Endothelial cell of umbilical vein (primary cell): ENCODE results near the gene TMEM266. TPM values are rescaled to one million over a fixed set of nuclear protein-coding genes. Genes with fewer than 3 reads are reported as not detected.

Experiments
- BruUV-seq: library from RNA; stranded (reverse); fragments of 400-500 nt; replicated peaks from 2 replicates; lab custom pipeline; 2021; lab: Mats Ljungman, UMichigan
- CTCF ChIA-PET: fragments of 300-600, 350-600 bp; sonication (Branson Sonifier 250); formaldehyde crosslinking; loops from one replicate; lab custom pipeline; 2021; ENCODE audit warnings: antibody characterized with exemption, inconsistent platforms; lab: Charles Lee
- POLR2A ChIA-PET: fragments of 300-600, 350-600 bp; sonication (Branson Sonifier 250); formaldehyde crosslinking; loops from one replicate; lab custom pipeline; 2021; ENCODE audit warnings: antibody characterized with exemption, inconsistent platforms; lab: Charles Lee
- DNase-seq: peaks from one replicate; pipeline ENCODE4 v3.0.0-alpha.2; 2011; ENCODE audit warnings: low read depth, low spot score
- FAIRE-seq: peaks from 2 replicates; lab custom pipeline; 2011; peaks lifted over from hg19 to GRCh38; lab: Jason Lieb, UNC
- H2AFZ ChIP-seq: 2 replicates; pipeline ENCODE4 v1.6.0; 2012; ENCODE audit warnings: low read depth, low read length, control low read depth, inconsistent platforms
- H3K27ac ChIP-seq: 2 replicates; pipeline ENCODE4 v1.5.1; 2011; ENCODE audit warnings: low read depth, mild to moderate bottlenecking, control low read depth, low read length, moderate library complexity; ENCODE audit not compliant: insufficient read depth
- H3K27me3 ChIP-seq, 2 experiments: 2 replicates each; pipeline versions ENCODE4 v1.6.0 to v1.6.1; 2011; ENCODE audit warnings: low read length in 2 of 2, mixed read lengths in 1 of 2; ENCODE audit not compliant: control insufficient read depth in 2 of 2, insufficient read depth in 2 of 2
- H3K36me3 ChIP-seq, 2 experiments: 2 replicates in 1 of 2; 3 replicates in 1 of 2; pipeline ENCODE4 v1.5.1; 2011; ENCODE audit warnings: low read length in 2 of 2, mild to moderate bottlenecking in 1 of 2, moderate library complexity in 1 of 2; ENCODE audit not compliant: control insufficient read depth in 2 of 2, insufficient read depth in 2 of 2; ENCODE audit errors: extremely low read depth in 1 of 2
- H3K4me1 ChIP-seq: 3 replicates; pipeline ENCODE4 v1.5.1; 2011; ENCODE audit warnings: mild to moderate bottlenecking, low read length; ENCODE audit not compliant: control insufficient read depth, insufficient read depth; ENCODE audit errors: extremely low read depth
- H3K4me2 ChIP-seq: 2 replicates; pipeline ENCODE4 v1.6.1; 2011; ENCODE audit warnings: low read length, control low read depth, mixed read lengths; ENCODE audit not compliant: insufficient read depth
- H3K4me3 ChIP-seq, 3 experiments: fragments of 200-600 bp in 1 of 3; sonication (generic), shearing (Covaris generic) in 1 of 3; replicated peaks in 1 of 3; 2 replicates each; pipeline ENCODE4 v1.5.1; 2011 to 2016; ENCODE audit warnings: control low read depth in 3 of 3, low read length in 3 of 3, mild to moderate bottlenecking in 2 of 3, inconsistent platforms in 1 of 3, low read depth in 1 of 3, moderate library complexity in 1 of 3; ENCODE audit not compliant: insufficient read depth in 1 of 3
- H3K79me2 ChIP-seq: 2 replicates; pipeline ENCODE4 v1.6.0; 2012; ENCODE audit warnings: low read length, inconsistent platforms; ENCODE audit not compliant: control insufficient read depth, insufficient read depth
- H3K9ac ChIP-seq: replicated peaks from 2 replicates; pipeline ENCODE3; 2011; ENCODE audit warnings: low read length, control low read depth; ENCODE audit not compliant: insufficient read depth; ENCODE audit errors: extremely low read depth
- H3K9me1 ChIP-seq: replicated peaks from 3 replicates; pipeline ENCODE4 v1.6.0; 2011; ENCODE audit warnings: mild to moderate bottlenecking, low read length; ENCODE audit not compliant: control insufficient read depth, insufficient read depth; ENCODE audit errors: extremely low read depth
- H3K9me3 ChIP-seq: replicated peaks from 2 replicates; pipeline ENCODE4 v1.5.1; 2012; ENCODE audit warnings: low read length, inconsistent platforms; ENCODE audit not compliant: control insufficient read depth, insufficient read depth
- H4K20me1 ChIP-seq: replicated peaks from 2 replicates; pipeline ENCODE3; 2011; ENCODE audit warnings: mild to moderate bottlenecking, low read length; ENCODE audit not compliant: control insufficient read depth, insufficient read depth; ENCODE audit errors: extremely low read depth
- CTCF ChIP-seq, 2 donors: IDR thresholded peaks; 1 replicate in 1 of 2; 2 replicates in 1 of 2; pipeline ENCODE4 v1.5.1; 2011; ENCODE audit warnings: low read length in 2 of 2, mild to moderate bottlenecking in 2 of 2, moderate library complexity in 2 of 2, control low read depth in 1 of 2, inconsistent platforms in 1 of 2, low read depth in 1 of 2; ENCODE audit not compliant: insufficient read depth in 1 of 2; ENCODE audit errors: extremely low read depth in 1 of 2
- EZH2 ChIP-seq: IDR thresholded peaks from 2 replicates; pipeline ENCODE4 v1.6.1; 2012; ENCODE audit warnings: borderline replicate concordance, low read depth, mild to moderate bottlenecking, moderate library complexity, low read length, inconsistent platforms; ENCODE audit not compliant: severe bottlenecking
- FOS ChIP-seq: IDR thresholded peaks from 2 replicates; pipeline ENCODE4 v1.6.1; 2011; ENCODE audit warnings: mild to moderate bottlenecking, low read length, moderate library complexity, borderline replicate concordance; ENCODE audit not compliant: insufficient read depth
- GATA2 ChIP-seq: IDR thresholded peaks from 2 replicates; pipeline ENCODE4 v1.7.0; 2011; ENCODE audit warnings: low read depth, mild to moderate bottlenecking, moderate library complexity, mixed read lengths, low read length; ENCODE audit not compliant: insufficient read length, insufficient read depth
- JUN ChIP-seq: IDR thresholded peaks from 2 replicates; pipeline ENCODE4 v1.6.1; 2011; ENCODE audit warnings: borderline replicate concordance, low read depth; ENCODE audit not compliant: insufficient read length, insufficient read depth
- MYC ChIP-seq: IDR thresholded peaks from one replicate; pipeline ENCODE4 v1.6.1; 2011; ENCODE audit warnings: mild to moderate bottlenecking, low read depth, low read length
- POLR2A ChIP-seq: IDR thresholded peaks from 2 replicates; pipeline ENCODE4 v1.6.1; 2012; ENCODE audit warnings: low read depth, mild to moderate bottlenecking, control low read depth, low read length
- POLR2AphosphoS5 ChIP-seq: IDR thresholded peaks from 2 replicates; pipeline ENCODE4 v1.6.1; 2012; ENCODE audit warnings: low read depth, mild to moderate bottlenecking, control low read depth, low read length, moderate library complexity; ENCODE audit not compliant: insufficient read depth
- dilution Hi-C: fragments of 300-500 bp; cut with MboI; formaldehyde crosslinking; loops from one replicate; pipeline ENCODE4 v1.15.0; 2019; ENCODE audit warnings: low sequenced_read_pairs; ENCODE audit not compliant: extremely low pct_ligation_motif_present
- intact Hi-C: fragments of 100-400 bp; cut with micrococcal nuclease; formaldehyde crosslinking; loops from one replicate; pipeline ENCODE4 v1.10.0; 2022
- polyA plus RNA-seq, 4 experiments: library from polyadenylated mRNA; depleted of rRNA in 3 of 4; stranded (reverse) in 3 of 4; unstranded in 1 of 4; fragments of >200 nt; gene quantifications; 2 replicates each; pipeline versions ENCODE4 v1.2.1 to v1.2.3, GENCODE V29; 2011 to 2012; ENCODE audit warnings: missing spikeins in 1 of 4
- total RNA-seq: library from RNA; stranded (reverse); gene quantifications from 2 replicates; pipeline ENCODE4 v1.2.3, GENCODE V29; 2021
- TF ChIP-seq, protein P1 (sequence below): IDR thresholded peaks from 2 replicates; pipeline ENCODE4 v1.6.1; 2011; ENCODE audit not compliant: insufficient read depth, insufficient read length

Gene TMEM266
- total and polyA plus RNA-seq, 2 donors (not counting 3 experiments of a cell fraction or from before 2014, with no cell fraction given) = not detected

DNA sequence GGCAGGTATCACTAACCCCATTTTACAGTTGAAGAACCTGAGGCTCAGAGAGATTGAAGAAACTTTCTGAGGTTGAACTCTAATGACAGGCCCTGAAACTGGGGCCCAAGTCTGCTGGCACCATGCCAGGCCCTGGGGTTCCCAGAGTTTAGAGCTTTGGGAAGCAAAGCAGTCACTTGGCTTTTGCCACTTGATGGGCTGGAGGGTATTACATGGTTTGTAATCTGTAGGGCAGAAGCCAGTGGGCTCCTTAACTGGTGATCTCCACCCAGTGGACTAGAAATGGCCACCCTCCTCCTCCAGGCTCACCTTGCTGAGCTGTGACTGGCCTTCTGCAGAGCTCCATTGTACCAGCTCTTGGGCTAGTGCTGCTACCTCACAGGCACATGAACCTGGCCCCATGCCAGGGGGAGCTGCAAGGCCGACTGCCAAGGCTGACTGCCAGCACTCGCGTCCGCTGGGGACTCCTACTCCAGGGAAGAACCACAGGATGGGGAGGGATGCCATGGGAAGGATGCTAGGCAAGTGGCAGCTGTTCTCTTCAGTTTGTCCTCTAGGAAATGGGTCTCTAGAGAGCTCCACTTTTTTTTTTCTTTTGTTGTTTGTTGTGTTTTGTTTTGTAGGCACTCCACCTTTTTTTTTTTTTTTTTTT is 146.7 kb downstream of the TMEM266 start:
- H3K79me2 ChIP-seq = no peaks in the 10 kb centered on the region
- no peak overlapping the region for H3K27ac ChIP-seq
- dilution Hi-C loops (no loop called here), intact Hi-C loops (no loop called here)
- H4K20me1 ChIP-seq = no peaks in the 10 kb centered on the region
- H3K9me3 ChIP-seq = no peaks in the 10 kb centered on the region
- TF ChIP-seq MYC (no peak), POLR2AphosphoS5 (no peak), EZH2 (no peak), POLR2A (no peak), GATA2 (no peak), JUN (no peak), FOS (no peak), CTCF (IDR thresholded peaks at IDR 0.05; ENCODE audit: extremely low read depth in 1 of 2, insufficient read depth in 1 of 2, low read depth in 1 of 2, low read length in 2 of 2) (no peak)
- TF ChIP-seq, protein P1, sequence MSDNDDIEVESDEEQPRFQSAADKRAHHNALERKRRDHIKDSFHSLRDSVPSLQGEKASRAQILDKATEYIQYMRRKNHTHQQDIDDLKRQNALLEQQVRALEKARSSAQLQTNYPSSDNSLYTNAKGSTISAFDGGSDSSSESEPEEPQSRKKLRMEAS = no peak
- no peak overlapping the region for H3K9ac ChIP-seq
- FAIRE-seq (peak; percentile 47), DNase-seq (peak; percentile 71)
- H3K27me3 ChIP-seq = no peaks in the 10 kb centered on the region
- H3K4me2 ChIP-seq = no peak overlapping the region
- POLR2A ChIA-PET = interaction anchor here (1.0 kb wide), 1 partner anchor 9 kb away, joined by 5 read pairs; no protein-coding TSS in a partner anchor
- no peaks in the 10 kb centered on the region for H3K9me1 ChIP-seq
- H3K36me3 ChIP-seq = peaks cover under 1 to 5% of the 10 kb centered on the region in 2 experiments
- H3K4me1 ChIP-seq = no peaks in the 10 kb centered on the region
- CTCF ChIA-PET = interaction anchor here (0.8 to 2.2 kb wide), 7 partner anchors 10 to 124 kb away, joined by 3 to 13 read pairs (median 5); no protein-coding TSS in a partner anchor
- no peak overlapping the region for H3K4me3 ChIP-seq
- H2AFZ ChIP-seq = no peak overlapping the region
- BruUV-seq = no TSS peak
